H1 (cell line): Measurements from ENCODE around the gene FOXC1. TPM values are rescaled to one million over a fixed set of nuclear protein-coding genes. Genes with fewer than 3 reads are reported as not detected.

Experiments used
- CTCF ChIA-PET: fragments of 300-600 bp; sonication (Branson Sonifier 250); formaldehyde crosslinking; loops from one replicate; lab custom pipeline; 2021; ENCODE audit not compliant: partially characterized antibody; lab: Charles Lee
- POLR2A ChIA-PET: fragments of 300-600 bp; sonication (Branson Sonifier 250); formaldehyde crosslinking; loops from one replicate; lab custom pipeline; 2021; ENCODE audit warnings: inconsistent platforms; ENCODE audit not compliant: partially characterized antibody; lab: Charles Lee
- DNase-seq, 2 experiments: peaks; one replicate each; pipeline versions ENCODE4 v3.0.0 to v3.0.0-alpha.2; 2010 to 2022; ENCODE audit warnings: low spot score in 2 of 2, low read depth in 1 of 2, mixed read lengths in 1 of 2
- FAIRE-seq: peaks from 2 replicates; lab custom pipeline; 2011; peaks lifted over from hg19 to GRCh38; lab: Jason Lieb, UNC
- H2AFZ ChIP-seq: 2 replicates; pipeline ENCODE4 v1.8.1; 2012; ENCODE audit warnings: low read length, inconsistent platforms
- H2AK5ac ChIP-seq: 2 replicates; pipeline ENCODE4 v1.6.1; 2013; ENCODE audit warnings: low read depth, low read length
- H2BK120ac ChIP-seq: replicated peaks from 2 replicates; pipeline ENCODE3; 2013; ENCODE audit warnings: low read depth, low read length, inconsistent platforms
- H2BK12ac ChIP-seq: 2 replicates; pipeline ENCODE4 v1.6.1; 2013; ENCODE audit warnings: low read depth, low read length
- H2BK15ac ChIP-seq: 2 replicates; pipeline ENCODE4 v1.6.1; 2013; ENCODE audit warnings: low read length
- H2BK20ac ChIP-seq: 2 replicates; pipeline ENCODE4 v1.6.1; 2013; ENCODE audit warnings: low read length
- H2BK5ac ChIP-seq: 2 replicates; pipeline ENCODE4 v1.6.1; 2013; ENCODE audit warnings: low read depth, low read length
- H3K14ac ChIP-seq: 2 replicates; pipeline ENCODE4 v1.6.1; 2013; ENCODE audit warnings: inconsistent platforms; ENCODE audit not compliant: insufficient read length
- H3K18ac ChIP-seq: 2 replicates; pipeline ENCODE4 v1.6.1; 2013; ENCODE audit warnings: low read length; ENCODE audit errors: extremely low read depth
- H3K23ac ChIP-seq: 2 replicates; pipeline ENCODE4 v1.6.1; 2013; ENCODE audit warnings: inconsistent platforms; ENCODE audit not compliant: insufficient read length
- H3K23me2 ChIP-seq: 2 replicates; pipeline ENCODE4 v1.6.1; 2013; ENCODE audit warnings: low read depth, low read length
- H3K27ac ChIP-seq: 2 replicates; pipeline ENCODE4 v1.6.1; 2011; ENCODE audit warnings: low read depth, low read length, inconsistent platforms
- H3K27me3 ChIP-seq, 4 experiments: replicated peaks in 1 of 4; 1 replicate in 1 of 4; 2 replicates in 3 of 4; pipeline versions ENCODE4 v1.6.1 to v1.8.1; 2011 to 2013; ENCODE audit warnings: low read length in 3 of 4, mild to moderate bottlenecking in 3 of 4, inconsistent platforms in 2 of 4, mixed read lengths in 2 of 4, moderate library complexity in 1 of 4; ENCODE audit not compliant: control insufficient read depth in 3 of 4, insufficient read depth in 3 of 4; ENCODE audit errors: extremely low read depth in 1 of 4
- H3K36me3 ChIP-seq, 4 experiments: 2 replicates each; pipeline versions ENCODE4 v1.6.1 to v1.8.1; 2011 to 2013; ENCODE audit warnings: mild to moderate bottlenecking in 4 of 4, low read length in 3 of 4, moderate library complexity in 2 of 4, control low read depth in 1 of 4, inconsistent platforms in 1 of 4; ENCODE audit not compliant: insufficient read depth in 4 of 4, control insufficient read depth in 2 of 4
- H3K4ac ChIP-seq: replicated peaks from 2 replicates; pipeline ENCODE3; 2013; ENCODE audit warnings: low read length, low read depth, mixed read lengths, inconsistent platforms; ENCODE audit not compliant: insufficient read length
- H3K4me1 ChIP-seq, 4 experiments: replicated peaks in 1 of 4; 1 replicate in 1 of 4; 2 replicates in 3 of 4; pipeline versions ENCODE4 v1.6.1 to v1.8.1; 2011 to 2013; ENCODE audit warnings: low read length in 3 of 4, inconsistent platforms in 2 of 4, mixed read lengths in 1 of 4; ENCODE audit not compliant: insufficient read depth in 4 of 4, control insufficient read depth in 3 of 4
- H3K4me2 ChIP-seq, 2 experiments: 2 replicates each; pipeline versions ENCODE4 v1.6.1 to v1.8.1; 2011 to 2013; ENCODE audit warnings: low read depth in 2 of 2, low read length in 2 of 2, control low read depth in 1 of 2, inconsistent platforms in 1 of 2, mild to moderate bottlenecking in 1 of 2; ENCODE audit not compliant: insufficient read depth in 1 of 2
- H3K4me3 ChIP-seq, 4 experiments: fragments of 200-600, 300-600 bp in 1 of 4; sonication (generic), shearing (Covaris generic), sonication (Bioruptor Twin) in 1 of 4; 2 replicates each; pipeline versions ENCODE4 v1.5.1 to v1.8.1; 2011 to 2016; ENCODE audit warnings: low read length in 4 of 4, low read depth in 3 of 4, control low read depth in 2 of 4, inconsistent platforms in 2 of 4, mild to moderate bottlenecking in 2 of 4, mixed read lengths in 1 of 4, moderate library complexity in 1 of 4; ENCODE audit not compliant: insufficient read depth in 2 of 4; ENCODE audit errors: extremely low read depth in 1 of 4
- H3K56ac ChIP-seq: replicated peaks from 2 replicates; pipeline ENCODE3; 2013; ENCODE audit warnings: low read depth, mild to moderate bottlenecking, mixed read lengths, low read length, inconsistent platforms; ENCODE audit not compliant: insufficient read length
- H3K79me1 ChIP-seq: 2 replicates; pipeline ENCODE4 v1.6.1; 2013; ENCODE audit warnings: low read depth, low read length, control low read depth
- H3K79me2 ChIP-seq, 2 experiments: 2 replicates each; pipeline versions ENCODE4 v1.6.1 to v1.8.1; 2012 to 2013; ENCODE audit warnings: low read length in 2 of 2, mild to moderate bottlenecking in 2 of 2, inconsistent platforms in 1 of 2; ENCODE audit not compliant: insufficient read depth in 2 of 2, control insufficient read depth in 1 of 2
- H3K9ac ChIP-seq, 4 experiments: replicated peaks in 1 of 4; 1 replicate in 1 of 4; 2 replicates in 3 of 4; pipeline versions ENCODE4 v1.6.1 to v1.8.1; 2011 to 2013; ENCODE audit warnings: low read depth in 3 of 4, low read length in 3 of 4, control low read depth in 2 of 4, mild to moderate bottlenecking in 2 of 4, moderate library complexity in 2 of 4, inconsistent platforms in 1 of 4; ENCODE audit errors: extremely low read depth in 1 of 4
- H3K9me3 ChIP-seq, 2 experiments: 2 replicates each; pipeline versions ENCODE4 v1.6.1 to v1.8.1; 2012 to 2013; ENCODE audit warnings: mild to moderate bottlenecking in 2 of 2, moderate library complexity in 2 of 2, control low read depth in 1 of 2, inconsistent platforms in 1 of 2, low read depth in 1 of 2, low read length in 1 of 2, mixed read lengths in 1 of 2; ENCODE audit not compliant: insufficient read depth in 2 of 2
- H4K20me1 ChIP-seq, 2 experiments: replicated peaks in 1 of 2; 2 replicates each; pipeline versions ENCODE3 to v1.8.1; 2011 to 2013; ENCODE audit warnings: inconsistent platforms in 2 of 2, low read length in 2 of 2, mild to moderate bottlenecking in 1 of 2; ENCODE audit not compliant: insufficient read depth in 2 of 2, control insufficient read depth in 1 of 2
- H4K5ac ChIP-seq: 2 replicates; pipeline ENCODE4 v1.6.1; 2013; ENCODE audit warnings: low read length, low read depth, mixed read lengths, inconsistent platforms; ENCODE audit not compliant: insufficient read length
- H4K8ac ChIP-seq: 2 replicates; pipeline ENCODE4 v1.8.0; 2013; ENCODE audit warnings: mild to moderate bottlenecking, moderate library complexity, low read length, inconsistent platforms; ENCODE audit not compliant: insufficient read depth; ENCODE audit errors: extremely low read depth
- H4K91ac ChIP-seq: replicated peaks from 2 replicates; pipeline ENCODE3; 2013; ENCODE audit warnings: low read length, mixed read lengths, inconsistent platforms; ENCODE audit not compliant: insufficient read length
- CHD2 ChIP-seq: IDR thresholded peaks from 2 replicates; pipeline ENCODE4 v1.6.1; 2012; ENCODE audit warnings: low read length, improper control_type of control experiment
- GABPA ChIP-seq: IDR thresholded peaks from 2 replicates; pipeline ENCODE4 v1.6.1; 2011; ENCODE audit warnings: mild to moderate bottlenecking, low read length, moderate library complexity, borderline replicate concordance; ENCODE audit not compliant: insufficient read depth
- JUND ChIP-seq: IDR thresholded peaks from 2 replicates; pipeline ENCODE4 v1.6.1; 2011; ENCODE audit warnings: mild to moderate bottlenecking, improper control_type of control experiment, low read length
- KDM5A ChIP-seq: fragments of 200-600 bp; IDR thresholded peaks from 2 replicates; pipeline ENCODE4 v1.7.1; 2012; ENCODE audit warnings: mild to moderate bottlenecking, low read length, inconsistent platforms, mixed read lengths
- MAFK ChIP-seq: IDR thresholded peaks from 2 replicates; pipeline ENCODE4 v1.6.1; 2012; ENCODE audit warnings: low read depth, mild to moderate bottlenecking, improper control_type of control experiment, low read length
- NRF1 ChIP-seq: IDR thresholded peaks from 2 replicates; pipeline ENCODE4 v1.6.1; 2011; ENCODE audit warnings: mild to moderate bottlenecking, low read depth, low read length, improper control_type of control experiment
- RAD21 ChIP-seq, 2 experiments: IDR thresholded peaks in 1 of 2; conservative IDR thresholded peaks in 1 of 2; 2 replicates each; pipeline ENCODE4 v1.6.1; 2011; ENCODE audit warnings: low read depth in 2 of 2, low read length in 2 of 2, improper control_type of control experiment in 1 of 2, inconsistent platforms in 1 of 2, mild to moderate bottlenecking in 1 of 2, moderate library complexity in 1 of 2
- RXRA ChIP-seq: IDR thresholded peaks from 2 replicates; pipeline ENCODE4 v1.6.1; 2011; ENCODE audit warnings: low read depth, mild to moderate bottlenecking, low read length, moderate library complexity; ENCODE audit not compliant: insufficient read depth
- SIN3A ChIP-seq, 2 experiments: IDR thresholded peaks in 1 of 2; conservative IDR thresholded peaks in 1 of 2; 2 replicates each; pipeline ENCODE4 v1.6.1; 2011 to 2012; ENCODE audit warnings: low read length in 2 of 2, improper control_type of control experiment in 1 of 2, low read depth in 1 of 2, mild to moderate bottlenecking in 1 of 2
- SIRT6 ChIP-seq: IDR thresholded peaks from one replicate; pipeline ENCODE4 v1.7.1; 2012; ENCODE audit warnings: low read length, inconsistent platforms
- SIX5 ChIP-seq: IDR thresholded peaks from 2 replicates; pipeline ENCODE4 v1.6.1; 2011; ENCODE audit warnings: mild to moderate bottlenecking, low read depth, low read length
- SP2 ChIP-seq: IDR thresholded peaks from 2 replicates; pipeline ENCODE4 v1.6.1; 2012; ENCODE audit warnings: mild to moderate bottlenecking, low read length, inconsistent platforms
- TBP ChIP-seq: IDR thresholded peaks from 2 replicates; pipeline ENCODE4 v1.6.1; 2011; ENCODE audit warnings: low read depth, low read length, improper control_type of control experiment
- WGBS, 2 experiments: shearing (Covaris generic) in 1 of 2; methylation state at CpG; one replicate each; pipeline versions ENCODE4 v1.1.6 to v1.1.7; 2013 to 2015; ENCODE audit warnings: low lambda C conversion rate in 2 of 2, mixed read lengths in 2 of 2, inconsistent platforms in 1 of 2, low coverage in 1 of 2, missing lambda C conversion rate in 1 of 2; ENCODE audit not compliant: insufficient replicate concordance in 2 of 2, insufficient coverage in 1 of 2, insufficient read length in 1 of 2; ENCODE audit errors: extremely low coverage in 1 of 2, missing lambda C conversion rate in 1 of 2; 5-methylcytosine and 5-hydroxymethylcytosine counted together
- polyA plus RNA-seq, 7 experiments: library from polyadenylated mRNA; depleted of rRNA in 3 of 7; stranded (reverse) in 5 of 7; unstranded in 2 of 7; fragments of >200 nt in 5 of 7; fragments of 200-250 nt in 2 of 7; gene quantifications; 1 replicate in 5 of 7; 2 replicates in 1 of 7; 4 replicates in 1 of 7; pipeline versions ENCODE4 v1.2.1 to v1.2.3, GENCODE V29; 2011 to 2013; ENCODE audit warnings: missing spikeins in 2 of 7, mixed read lengths in 2 of 7
- total RNA-seq: library from RNA; stranded (reverse); fragmentation: NEBNext Ultra II Directional; extraction: Animal tissue kit (Norgen Biotek cat#: 25700); gene quantifications from 2 replicates; pipeline ENCODE4 v1.2.1, GENCODE V29; 2021

The FOXC1 gene
- total and polyA plus RNA-seq, 2 of the 8 experiments (the other 6 are each of a cell fraction or from before 2014, with no cell fraction given): 0.22 TPM; not detected in 1

DNA sequence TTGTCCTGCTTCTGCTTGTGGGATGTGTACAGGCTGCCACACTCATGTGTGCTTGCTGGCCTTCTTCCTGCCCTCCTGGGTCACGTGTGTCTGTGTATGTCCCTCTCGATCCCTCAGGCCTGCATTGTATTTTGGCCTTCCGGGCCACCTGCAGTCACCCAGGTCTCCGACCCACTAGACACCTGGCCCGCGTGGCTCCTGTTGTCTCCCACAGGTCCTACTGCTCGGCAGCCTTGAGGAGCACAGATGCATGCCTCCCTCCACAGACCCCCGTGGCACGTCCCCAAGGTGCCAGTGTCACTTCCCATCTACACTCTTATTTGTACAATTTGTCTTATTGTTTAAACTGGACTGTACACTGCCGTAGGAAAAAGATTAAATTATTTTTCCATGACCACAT lies 43.1 kb downstream of the FOXC1 start:
- 89% methylated on average over 10 of the region's 10 CpGs; no CpG with 5 or more reads in 1 of the 2 experiments for WGBS, 2 experiments
- ChIA-PET POLR2A (no interaction called here), CTCF (no interaction called here)
- H3K4me1 ChIP-seq: no peaks in the 10 kb centered on the region
- no peaks in the 10 kb centered on the region for H3K9me3 ChIP-seq
- H4K8ac ChIP-seq: no peak overlapping the region
- no peaks in the 10 kb centered on the region for H3K79me1 ChIP-seq
- H2AK5ac ChIP-seq: no peak overlapping the region
- no peak overlapping the region for H2BK20ac ChIP-seq
- no peak overlapping the region for H4K5ac ChIP-seq
- H4K91ac ChIP-seq: no peak overlapping the region
- FAIRE-seq (no peak), DNase-seq (no peak)
- no peak overlapping the region for H3K4me2 ChIP-seq
- H2BK12ac ChIP-seq: no peak overlapping the region
- no peaks in the 10 kb centered on the region for H4K20me1 ChIP-seq
- no peak overlapping the region for H3K4me3 ChIP-seq
- no peaks in the 10 kb centered on the region for H3K79me2 ChIP-seq
- no peak overlapping the region for H3K27ac ChIP-seq
- no peak overlapping the region for H2AFZ ChIP-seq
- no peaks in the 10 kb centered on the region for H3K23me2 ChIP-seq
- H3K23ac ChIP-seq: no peak overlapping the region
- H3K56ac ChIP-seq: no peak overlapping the region
- H3K9ac ChIP-seq: no peak overlapping the region
- no peak overlapping the region for H2BK5ac ChIP-seq
- H2BK120ac ChIP-seq: no peak overlapping the region
- no peaks in the 10 kb centered on the region for H3K36me3 ChIP-seq
- no peak overlapping the region for H3K4ac ChIP-seq
- H3K14ac ChIP-seq: no peak overlapping the region
- H2BK15ac ChIP-seq: no peak overlapping the region
- no peak overlapping the region for H3K18ac ChIP-seq
- no peaks in the 10 kb centered on the region for H3K27me3 ChIP-seq
- TF ChIP-seq SIRT6 (no peak), GABPA (no peak), JUND (no peak), SIN3A (conservative IDR thresholded peaks at IDR 0.05 in 1 of 2, IDR thresholded peaks at IDR 0.05 in 1 of 2; ENCODE audit: low read depth in 1 of 2, low read length in 2 of 2) (no peak), KDM5A (no peak), TBP (no peak), NRF1 (no peak), SP2 (no peak), RXRA (no peak), CHD2 (no peak), RAD21 (IDR thresholded peaks at IDR 0.05 in 1 of 2, conservative IDR thresholded peaks at IDR 0.05 in 1 of 2; ENCODE audit: low read depth in 2 of 2, low read length in 2 of 2) (no peak), SIX5 (no peak), MAFK (no peak)
